HG03520 (cell line): Measurements from ENCODE around the gene CA6.
"Not testable (repeated sequence)": the region's sequence is repeated elsewhere in the genome, so short reads cannot be mapped to it uniquely, and the experiment has no call there.

Source experiments
- ATAC-seq: cut with Tn5 transposase; IDR thresholded peaks from one replicate; pipeline ENCODE4 v1.9.1; 2021; ENCODE audit warnings: mild to moderate bottlenecking, moderate library complexity; ENCODE audit not compliant: unreplicated experiment

Gene CA6

DNA sequence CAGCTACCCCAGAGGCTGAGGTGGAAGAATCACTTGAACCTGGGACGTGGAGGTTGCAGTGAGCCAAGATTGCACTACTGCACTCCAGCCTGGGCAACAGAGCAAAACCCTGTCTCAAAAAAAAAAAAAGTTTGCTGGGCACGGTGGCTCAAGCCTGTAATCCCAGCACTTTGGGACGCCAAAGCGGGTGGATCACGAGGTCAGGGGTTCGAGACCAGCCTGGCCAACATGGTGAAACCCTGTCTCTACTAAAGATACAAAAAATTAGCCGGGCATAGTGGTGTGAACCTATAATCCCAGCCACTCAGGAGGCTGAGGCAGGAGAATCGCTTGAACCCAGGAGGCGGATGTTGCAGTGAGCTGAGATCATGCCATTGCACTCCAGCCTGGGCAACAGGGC, 23.2 kb downstream of the CA6 start:
- ATAC-seq: not testable (repeated sequence)

GRCh38 chr1:8969937-8970336, 24.3 kb downstream of the CA6 start:
- ATAC-seq: no peak

DNA sequence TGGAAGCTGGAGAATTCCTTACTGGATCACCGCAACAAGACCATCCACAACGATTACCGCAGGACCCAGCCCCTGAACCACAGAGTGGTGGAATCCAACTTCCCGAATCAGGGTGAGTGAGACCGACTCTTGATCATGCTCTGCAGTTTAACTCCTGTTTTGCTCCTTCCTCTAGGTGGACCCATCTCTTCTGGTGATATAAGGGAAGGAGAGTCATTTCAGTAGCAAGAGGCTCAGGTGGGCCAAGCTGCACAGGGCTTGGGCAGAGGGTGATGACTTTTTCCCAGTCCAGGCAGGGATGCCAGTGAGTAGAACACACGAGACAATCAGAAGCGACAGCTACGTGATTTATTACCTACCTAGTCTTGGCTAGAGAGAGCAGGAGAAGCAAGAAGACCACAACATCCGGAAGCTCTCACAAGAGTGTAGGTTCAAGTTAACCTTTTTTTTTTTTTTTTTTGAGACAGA, 25.2 kb downstream of the CA6 start:
- no peak for ATAC-seq

DNA sequence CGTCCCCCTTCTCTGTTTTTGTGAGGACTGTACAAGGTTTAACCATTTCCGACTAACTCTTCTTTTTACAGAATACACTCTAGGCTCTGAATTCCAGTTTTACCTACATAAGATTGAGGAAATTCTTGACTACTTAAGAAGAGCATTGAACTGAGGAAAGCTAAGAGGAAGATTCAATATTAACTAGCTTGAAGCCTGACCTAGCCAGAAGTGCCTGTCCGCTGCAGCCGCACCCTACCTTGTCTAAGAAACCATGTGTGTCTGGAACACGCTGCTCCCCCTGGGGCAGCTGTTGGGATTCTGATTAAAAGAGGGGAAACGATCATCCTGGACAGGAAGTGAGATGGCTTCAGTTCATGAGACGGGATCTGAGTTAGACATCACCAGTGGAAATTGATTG, 28.9 kb downstream of the CA6 start:
- ATAC-seq: no peak

GRCh38 chr1:8976338-8976737, 30.7 kb downstream of the CA6 start:
- ATAC-seq: no peak

DNA sequence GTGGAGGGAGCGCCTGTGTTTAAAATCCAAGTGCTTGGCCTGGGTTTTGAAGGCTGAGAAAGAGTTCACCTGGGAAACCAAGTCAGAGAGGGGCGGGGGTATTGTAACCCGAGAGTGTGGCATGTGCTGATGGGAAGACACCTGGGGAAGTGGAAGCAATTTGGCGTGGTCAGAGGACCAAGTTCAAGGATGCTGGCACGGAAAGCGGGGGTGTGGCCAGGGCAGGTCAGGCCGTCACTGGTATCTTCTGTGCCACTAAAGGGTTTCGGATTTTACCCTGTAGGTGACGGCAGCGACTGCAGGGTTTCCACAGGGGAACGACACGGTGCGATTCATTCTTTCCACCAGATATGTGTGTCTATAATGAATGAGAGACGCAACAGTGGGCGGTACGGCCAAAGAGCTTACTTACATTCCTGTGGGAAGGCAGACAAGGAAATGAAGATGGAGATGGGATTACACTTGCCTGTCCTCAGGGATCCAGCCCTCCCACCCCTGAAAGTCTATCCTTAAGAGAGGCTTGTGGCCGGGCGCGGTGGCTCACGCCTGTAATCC, 31.3 kb downstream of the CA6 start:
- ATAC-seq: no peak

GRCh38 chr1:8980656-8981055, 35.0 kb downstream of the CA6 start:
- no peak for ATAC-seq

DNA sequence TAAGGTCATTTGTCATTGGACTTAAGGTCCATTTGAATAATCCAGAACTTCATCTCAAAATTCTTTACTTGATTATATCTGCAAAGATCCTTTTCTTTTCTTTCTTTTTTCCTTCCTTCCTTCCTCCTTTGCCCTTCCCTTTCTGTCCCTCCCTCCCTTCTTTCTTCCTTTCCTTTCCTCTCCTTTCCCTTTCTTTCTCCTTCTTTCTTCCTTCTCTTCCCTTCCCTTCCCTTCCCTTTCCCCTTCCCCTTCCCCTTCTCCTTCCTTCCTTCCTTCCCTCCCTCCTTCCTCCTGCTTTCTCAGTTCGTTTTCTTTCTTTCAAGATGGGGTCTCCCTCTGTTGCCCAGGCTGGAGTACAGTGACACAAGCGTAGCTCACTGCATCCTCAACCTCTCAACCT, 35.5 kb downstream of the CA6 start:
- ATAC-seq: no peak

DNA sequence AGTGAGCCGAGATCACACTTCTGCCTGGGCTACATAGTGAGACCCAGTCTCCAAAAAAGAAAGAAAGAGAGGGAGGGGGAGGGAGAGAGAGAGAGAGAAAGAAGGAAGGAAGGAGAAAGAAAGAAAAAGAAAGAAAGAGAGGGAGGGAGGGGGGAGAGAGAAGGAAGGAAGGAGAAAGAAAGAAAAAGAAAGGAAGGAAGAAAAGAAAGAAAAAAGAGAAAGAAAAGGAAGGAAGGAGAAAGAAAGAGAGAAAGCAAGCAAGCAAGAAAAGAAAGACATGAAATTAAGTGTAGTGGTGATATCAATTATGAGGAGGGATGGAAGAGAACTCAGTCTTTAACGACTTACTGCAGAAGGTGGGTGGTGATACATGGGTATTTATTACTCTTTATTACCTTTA, 38.5 kb downstream of the CA6 start:
- no peak for ATAC-seq

GRCh38 chr1:8984990-8985389, 39.3 kb downstream of the CA6 start:
- ATAC-seq: no peak

DNA sequence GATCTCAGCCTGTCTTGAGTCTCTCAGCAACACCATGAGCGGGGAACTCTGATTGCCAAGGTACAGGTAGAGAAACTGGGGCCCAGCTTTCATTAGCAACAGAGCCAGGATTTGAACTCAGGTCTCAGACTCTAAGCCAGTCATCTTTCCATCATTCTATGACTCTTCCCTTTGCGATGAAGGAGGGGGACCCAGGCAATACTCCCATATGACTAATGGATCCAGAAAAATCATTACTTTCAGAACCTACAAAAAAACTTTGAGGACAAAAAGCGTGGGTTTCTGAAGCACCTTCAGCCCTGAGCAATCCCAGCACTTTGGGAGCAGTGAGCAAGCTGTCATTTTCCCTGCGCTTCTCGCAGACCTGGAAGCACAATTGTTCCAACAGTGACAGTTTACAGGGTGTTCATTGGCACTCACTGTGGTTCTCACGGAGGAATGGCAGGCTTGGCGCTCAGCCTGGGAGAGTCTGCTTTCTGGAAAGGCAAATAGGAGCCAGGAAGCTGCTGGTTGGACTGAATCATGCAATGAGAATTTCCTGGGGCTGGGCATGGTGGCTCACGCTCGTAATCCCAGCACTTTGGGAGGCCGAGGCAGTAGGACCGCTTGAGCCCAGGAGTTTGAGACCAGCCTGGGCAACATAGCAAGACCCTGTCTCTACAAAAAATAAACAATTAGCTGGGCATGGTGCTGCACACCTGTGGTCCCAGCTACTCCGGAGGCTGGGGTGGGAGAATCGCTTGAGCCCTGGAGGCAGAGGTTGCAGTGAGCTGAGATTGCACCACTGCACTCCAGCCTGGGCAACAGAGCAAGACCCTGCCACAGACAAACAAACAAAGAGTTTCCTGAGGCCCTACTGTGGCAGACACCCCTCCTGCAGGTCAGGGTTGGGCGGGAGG, 40.5 kb downstream of the CA6 start:
- no peak for ATAC-seq

DNA sequence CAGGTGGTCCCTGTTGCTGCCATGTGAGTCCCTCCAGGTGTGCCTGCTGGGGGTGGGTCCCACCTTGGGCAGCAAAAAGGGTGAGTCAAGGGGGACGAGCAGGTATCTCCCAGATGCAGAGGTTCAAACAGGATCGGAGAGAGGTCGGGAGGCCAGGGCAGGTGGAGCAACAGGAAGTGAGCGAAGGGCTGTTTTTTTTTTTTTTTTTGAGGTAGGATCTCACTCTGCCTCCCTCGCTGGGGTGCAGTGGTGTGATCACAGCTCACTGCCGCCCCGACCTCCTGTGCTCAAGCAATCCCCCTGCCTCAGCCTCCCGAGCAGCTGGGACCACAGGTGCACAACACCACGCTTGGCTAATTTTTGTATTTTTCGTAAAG, 41.1 kb downstream of the CA6 start:
- no peak for ATAC-seq

DNA sequence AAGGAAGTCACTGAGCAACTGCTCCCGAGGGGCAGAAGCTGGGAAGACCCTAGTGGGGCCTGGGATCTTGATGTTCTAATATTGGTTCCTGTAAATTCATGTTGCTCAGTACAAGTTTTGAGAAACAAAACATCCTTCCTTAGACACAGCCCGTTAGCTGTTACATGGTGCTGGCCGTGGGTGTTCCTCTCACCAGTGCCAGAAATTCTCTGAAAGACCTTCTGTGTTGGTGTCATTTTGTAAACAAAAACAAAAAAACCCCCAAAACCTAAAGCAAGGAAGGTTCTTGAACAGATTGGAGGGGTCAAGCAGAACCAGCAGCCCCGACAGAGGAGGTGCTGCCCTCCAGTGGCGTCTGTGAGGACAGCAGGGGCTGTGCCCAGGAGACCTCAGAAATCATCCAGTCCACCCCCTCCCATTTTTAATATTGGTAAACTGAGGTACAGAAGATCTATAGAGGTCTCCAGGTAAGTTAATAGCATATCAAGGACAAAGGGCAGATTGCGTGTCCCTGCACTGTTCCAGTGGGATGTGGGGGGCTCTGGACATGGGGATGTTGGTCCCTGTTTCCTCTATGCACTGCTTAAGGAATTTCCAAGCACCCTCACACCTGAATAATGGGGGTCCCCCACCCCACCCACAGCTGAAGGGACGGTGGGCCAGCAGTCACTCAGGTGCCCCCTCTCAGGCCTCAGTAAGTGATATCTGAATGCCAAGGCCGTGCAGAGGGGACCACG, 42.4 kb downstream of the CA6 start:
- ATAC-seq: no peak

DNA sequence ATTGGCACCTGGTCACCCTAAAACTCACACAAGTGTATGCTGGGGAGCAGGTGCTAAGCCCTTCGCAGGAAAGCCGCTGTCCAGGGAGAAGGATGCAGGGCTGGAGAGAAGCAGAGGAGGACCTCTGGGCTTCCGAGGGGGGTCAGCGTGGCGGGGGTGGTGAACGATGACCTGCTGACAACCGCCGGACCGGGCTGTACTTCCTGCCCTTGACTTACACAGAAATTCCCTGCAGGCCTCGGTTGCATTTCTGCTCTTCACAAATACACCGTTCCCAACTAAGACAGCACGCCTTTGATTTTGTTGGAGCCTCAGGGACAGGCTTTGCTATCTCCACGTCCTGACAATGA, 42.9 kb downstream of the CA6 start:
- no peak for ATAC-seq

- ATAC-seq: no peak
Observed at GRCh38 chr1:8989061-8989460, 43.4 kb downstream of the CA6 start.

- ATAC-seq: no peak
Observed at GRCh38 chr1:8989821-8990220, 44.2 kb downstream of the CA6 start.

- no peak for ATAC-seq
Observed at GRCh38 chr1:8992936-8993687, 47.4 kb downstream of the CA6 start.

- not testable (repeated sequence) for ATAC-seq
Observed at GRCh38 chr1:8993962-8994675, 48.5 kb downstream of the CA6 start.

DNA sequence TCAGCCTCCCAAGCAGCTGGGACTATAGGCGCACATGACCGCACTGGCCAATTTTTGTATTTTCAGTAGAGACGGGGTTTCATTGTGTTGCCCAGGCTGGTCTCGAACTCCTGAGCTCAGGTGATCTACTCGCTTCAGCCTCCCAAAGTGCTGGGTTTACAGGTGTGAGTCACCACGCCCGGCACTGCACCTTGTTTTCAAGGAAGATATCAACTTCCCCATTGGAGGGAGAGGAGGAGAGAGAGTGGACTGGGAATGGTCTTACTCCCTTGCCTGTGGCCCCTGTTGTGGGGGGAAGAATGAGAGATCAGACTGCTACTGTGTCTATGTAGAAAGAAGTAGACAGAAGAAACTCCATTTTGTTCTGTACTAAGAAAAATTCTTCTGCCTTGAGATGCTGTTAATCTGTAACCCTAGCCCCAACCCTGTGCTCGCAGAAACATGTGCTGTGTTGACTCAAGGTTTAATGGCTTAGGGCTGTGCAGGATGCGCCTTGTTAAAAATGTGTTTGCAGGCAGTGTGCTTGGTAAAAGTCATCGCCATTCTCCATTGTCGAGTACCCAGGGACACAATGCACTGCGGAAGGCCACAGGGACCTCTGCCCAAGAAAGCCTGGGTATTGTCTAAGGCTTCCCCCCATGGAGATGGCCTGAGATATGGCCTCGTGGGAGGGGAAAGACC, 56.0 kb downstream of the CA6 start:
- not testable (repeated sequence) for ATAC-seq

DNA sequence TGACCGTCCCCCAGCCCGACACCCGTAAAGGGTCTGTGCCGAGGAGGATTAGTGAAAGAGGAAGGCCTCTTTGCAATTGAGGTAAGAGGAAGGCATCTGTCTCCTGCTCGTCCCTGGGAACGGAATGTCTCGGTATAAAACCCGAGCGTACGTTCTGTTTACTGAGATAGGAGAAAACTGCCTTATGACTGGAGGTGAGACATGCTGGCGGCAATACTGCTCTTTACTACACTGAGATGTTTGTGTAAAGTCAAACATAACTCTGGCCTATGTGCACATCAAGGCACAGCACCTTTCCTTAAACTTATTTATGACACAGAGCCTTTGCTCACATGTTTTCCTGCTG, 56.5 kb downstream of the CA6 start:
- not testable (repeated sequence) for ATAC-seq
